Psoas muscle (tissue), 8 donors: ENCODE results near the gene B3GALT6. TPM values are rescaled to one million over a fixed set of nuclear protein-coding genes. Genes with fewer than 3 reads are reported as not detected.

Source experiments
- ATAC-seq, 4 donors: fragments of 200-7000 bp; cut with Tn5 transposase; one replicate each; pipeline ENCODE4 v1.9.1; 2020; ENCODE audit warnings: moderate library complexity in 3 of 4, mild to moderate bottlenecking in 2 of 4
- DNase-seq, 2 donors: peaks; one replicate each; pipeline ENCODE4 v3.0.0-alpha.2; 2020
- H3K27ac ChIP-seq: fragments of 200-600 bp; one replicate; pipeline ENCODE4 v1.8.0; 2022
- H3K27me3 ChIP-seq, 3 donors: fragments of 200-600 bp in 1 of 3; one replicate each; pipeline versions ENCODE4 v1.6.1 to v1.8.0; 2013 to 2022; ENCODE audit warnings: low read length in 2 of 3, mild to moderate bottlenecking in 2 of 3, moderate library complexity in 1 of 3; ENCODE audit not compliant: insufficient read depth in 3 of 3
- H3K36me3 ChIP-seq, 2 donors: fragments of 200-600 bp in 1 of 2; one replicate each; pipeline versions ENCODE4 v1.6.1 to v1.8.0; 2013 to 2022; ENCODE audit warnings: low read depth in 1 of 2, mild to moderate bottlenecking in 1 of 2, moderate library complexity in 1 of 2; ENCODE audit not compliant: insufficient read depth in 1 of 2
- H3K4me1 ChIP-seq: fragments of 200-600 bp; one replicate; pipeline ENCODE4 v1.8.0; 2022
- H3K4me3 ChIP-seq: fragments of 200-600 bp; one replicate; pipeline ENCODE4 v1.8.0; 2022; ENCODE audit warnings: mild to moderate bottlenecking
- H3K9me3 ChIP-seq: fragments of 200-600 bp; one replicate; pipeline ENCODE4 v1.8.0; 2022
- CTCF ChIP-seq: fragments of 200-600 bp; IDR thresholded peaks from one replicate; pipeline ENCODE4 v1.8.0; 2022; ENCODE audit warnings: antibody characterized with exemption
- WGBS, 3 donors: extraction: QIAGEN DNeasy Blood & Tissue Kit; methylation state at CpG; one replicate each; pipeline versions ENCODE4 v1.1.6 to v1.1.7; 2013; 5-methylcytosine and 5-hydroxymethylcytosine counted together
- intact Hi-C, 2 donors: fragments of 100-400 bp; cut with DNase I; formaldehyde crosslinking; loops; one replicate each; pipeline versions ENCODE4 v1.11.0 to v1.14.2; 2022
- polyA plus RNA-seq, 3 donors: library from polyadenylated mRNA; stranded (reverse); fragments of 200-250 nt; gene quantifications; one replicate each; pipeline ENCODE4 v1.2.3, GENCODE V29; 2013
- total RNA-seq, 4 donors: library from RNA; stranded (reverse); fragmentation: NEBNext Ultra II Directional in 2 of 4; extraction: Animal tissue kit (Norgen Biotek cat#: 25700) in 2 of 4; gene quantifications; one replicate each; pipeline versions ENCODE4 v1.2.1 to v1.2.4, GENCODE V29; 2021 to 2023
- donor health status: healthy with polysubstance abuse.
- donor health status: DM: no; HTN: no; CAD: no; lungs with moderate emphysema.
- donor health status: Bipolar disorder and iron deficiency.
- donor health status: healthy.
- donor health status: DM: yes; HTN: yes; CAD: no.
- donor health status: DM: no; HTN: no; CAD: no.
- donor health status: DM: no; HTN: no; CAD: no.
- donor health status: DM: yes; HTN: yes; CAD: no.

The B3GALT6 gene
- total and polyA plus RNA-seq, 7 donors, result 7.7 to 30.3 (median 11.4) TPM

- Histone ChIP-seq H3K27ac (no peak overlapping the region), H3K36me3 (peaks cover 0 to 83% of the 10 kb centered on the region in 2 donors), H3K9me3 (no peaks in the 10 kb centered on the region), H3K27me3 (no peaks in the 10 kb centered on the region), H3K4me1 (no peaks in the 10 kb centered on the region), H3K4me3 (no peak overlapping the region)
- intact Hi-C loops, result no loop called here
- WGBS, 3 donors, result 61 to 67% (median 66%) methylated on average over 16 of the region's 16 CpGs
- DNase-seq (no peak), ATAC-seq (no peak)
- TF ChIP-seq CTCF, result no peak
These were observed 29.0 kb downstream of the B3GALT6 start for GRCh38 chr1:1260843-1261560.

- WGBS, 3 donors, result 93 to 95% (median 95%) methylated on average over 17 of the region's 17 CpGs
- Histone ChIP-seq H3K27me3 (no peaks in the 10 kb centered on the region), H3K9me3 (no peaks in the 10 kb centered on the region), H3K4me1 (no peaks in the 10 kb centered on the region), H3K36me3 (peaks cover 0 to 83% of the 10 kb centered on the region in 2 donors), H3K4me3 (no peak overlapping the region), H3K27ac (no peak overlapping the region)
- intact Hi-C loops, result no loop called here
- DNase-seq, result no peak
- no peak for TF ChIP-seq CTCF
- no peak for ATAC-seq
These were observed 30.0 kb downstream of the B3GALT6 start for GRCh38 chr1:1262071-1262470.

- Histone ChIP-seq H3K27ac (no peak overlapping the region), H3K4me3 (no peak overlapping the region), H3K27me3 (no peaks in the 10 kb centered on the region), H3K36me3 (peaks cover 0 to 90% of the 10 kb centered on the region in 2 donors), H3K9me3 (no peaks in the 10 kb centered on the region), H3K4me1 (no peaks in the 10 kb centered on the region)
- ATAC-seq (no peak), DNase-seq (no peak)
- WGBS, 3 donors, result 95 to 99% (median 98%) methylated on average over 8 of the region's 8 CpGs
- TF ChIP-seq CTCF, result no peak
- intact Hi-C loops, result no loop called here
These were observed 30.7 kb downstream of the B3GALT6 start for GRCh38 chr1:1262758-1263157.

GRCh38 chr1:1264026-1264425, 32.0 kb downstream of the B3GALT6 start:
- Histone ChIP-seq H3K4me3 (no peak overlapping the region), H3K36me3 (peaks cover 0 to 93% of the 10 kb centered on the region in 2 donors), H3K9me3 (no peaks in the 10 kb centered on the region), H3K27ac (no peak overlapping the region), H3K4me1 (no peaks in the 10 kb centered on the region), H3K27me3 (no peaks in the 10 kb centered on the region)
- 75 to 81% (median 79%) methylated on average over 9 of the region's 9 CpGs for WGBS, 3 donors
- intact Hi-C loops, result no loop called here
- DNase-seq, result no peak
- no peak for ATAC-seq
- no peak for TF ChIP-seq CTCF

- Histone ChIP-seq H3K27me3 (no peaks in the 10 kb centered on the region), H3K4me3 (no peak overlapping the region), H3K9me3 (no peaks in the 10 kb centered on the region), H3K27ac (no peak overlapping the region), H3K36me3 (peaks cover 0 to 85% of the 10 kb centered on the region in 2 donors), H3K4me1 (peaks cover 6% of the 10 kb centered on the region)
- intact Hi-C loops, result no loop called here
- DNase-seq, result no peak
- peak in 3 of 4 donors; percentile 22 to 25 (median 24) for ATAC-seq
- no peak for TF ChIP-seq CTCF
- WGBS, 3 donors, result 77 to 83% (median 83%) methylated on average over 10 of the region's 10 CpGs
These were observed 32.8 kb downstream of the B3GALT6 start for GRCh38 chr1:1264868-1265272.
